Mesodermal cell (in vitro differentiated cells): ENCODE measurements around the gene ENPP1.
A peak's percentile ranks its signal among the peaks of the same experiment; 100 is the strongest.

ENCODE experiments used
- H3K27ac ChIP-seq: 2 replicates; pipeline ENCODE4 v1.7.0; 2013; ENCODE audit warnings: mild to moderate bottlenecking, low read depth, low read length, moderate library complexity; ENCODE audit not compliant: severe bottlenecking
- H3K36me3 ChIP-seq: 2 replicates; pipeline ENCODE4 v1.7.1; 2013; ENCODE audit warnings: mild to moderate bottlenecking, low read length, moderate library complexity; ENCODE audit not compliant: control insufficient read depth, insufficient read depth
- H3K4me1 ChIP-seq: one replicate; pipeline ENCODE4 v1.7.1; 2013; ENCODE audit warnings: mild to moderate bottlenecking, low read length; ENCODE audit not compliant: insufficient read depth, control insufficient read depth, poor library complexity, severe bottlenecking
- H3K4me3 ChIP-seq: 2 replicates; pipeline ENCODE4 v1.7.0; 2013; ENCODE audit warnings: low read length, control low read depth, mild to moderate bottlenecking; ENCODE audit not compliant: insufficient read depth, poor library complexity, severe bottlenecking; ENCODE audit errors: extremely low read depth
- H3K9me3 ChIP-seq: 2 replicates; pipeline ENCODE4 v1.7.1; 2013; ENCODE audit warnings: mild to moderate bottlenecking, low read length, moderate library complexity; ENCODE audit not compliant: control insufficient read depth
- WGBS, 2 experiments: methylation state at CpG; one replicate each; pipeline ENCODE4 v1.1.5; 2013; ENCODE audit warnings: missing lambda C conversion rate in 2 of 2; ENCODE audit not compliant: insufficient coverage in 2 of 2; 5-methylcytosine and 5-hydroxymethylcytosine counted together

The ENPP1 gene

GRCh38 chr6:131808460-131809269 is 845 bp downstream of the ENPP1 start:
- 0 to 7% methylated on average over 3 to 9 of the region's 12 CpGs for WGBS, 2 experiments
- no peaks in the 10 kb centered on the region for H3K36me3 ChIP-seq
- H3K9me3 ChIP-seq, result no peaks in the 10 kb centered on the region
- H3K4me3 ChIP-seq, result peak overlapping the region; percentile 58
- H3K27ac ChIP-seq, result no peak overlapping the region
- H3K4me1 ChIP-seq, result no peaks in the 10 kb centered on the region

GRCh38 chr6:131811500-131811899 is 3.7 kb downstream of the ENPP1 start:
- Histone ChIP-seq H3K4me1 (no peaks in the 10 kb centered on the region), H3K36me3 (no peaks in the 10 kb centered on the region), H3K4me3 (no peak overlapping the region), H3K9me3 (no peaks in the 10 kb centered on the region), H3K27ac (no peak overlapping the region)
- WGBS, 2 experiments, result 79 to 100% methylated on average over 2 to 3 of the region's 3 CpGs

GRCh38 chr6:131813991-131814390 is 6.2 kb downstream of the ENPP1 start:
- Histone ChIP-seq H3K4me1 (no peaks in the 10 kb centered on the region), H3K4me3 (no peak overlapping the region), H3K27ac (no peak overlapping the region), H3K9me3 (no peaks in the 10 kb centered on the region), H3K36me3 (no peaks in the 10 kb centered on the region)
- WGBS, 2 experiments, result 100% methylated on average over 1 of the region's 3 CpGs; no CpG with 5 or more reads in 1 of the 2 experiments

- no peaks in the 10 kb centered on the region for H3K4me1 ChIP-seq
- H3K36me3 ChIP-seq, result no peaks in the 10 kb centered on the region
- H3K4me3 ChIP-seq, result no peak overlapping the region
- H3K27ac ChIP-seq, result no peak overlapping the region
- no CpG with 5 or more reads among the region's 1 CpG for WGBS, 2 experiments
- no peaks in the 10 kb centered on the region for H3K9me3 ChIP-seq
Measured at GRCh38 chr6:131816869-131817268, 9.0 kb downstream of the ENPP1 start.

- Histone ChIP-seq H3K27ac (no peak overlapping the region), H3K9me3 (no peaks in the 10 kb centered on the region), H3K4me1 (no peaks in the 10 kb centered on the region), H3K4me3 (no peak overlapping the region), H3K36me3 (no peaks in the 10 kb centered on the region)
- 83 to 100% methylated on average over 2 to 3 of the region's 7 CpGs for WGBS, 2 experiments
Measured at GRCh38 chr6:131819572-131820124, 11.8 kb downstream of the ENPP1 start.

- Histone ChIP-seq H3K36me3 (no peaks in the 10 kb centered on the region), H3K4me3 (no peak overlapping the region), H3K9me3 (no peaks in the 10 kb centered on the region), H3K4me1 (no peaks in the 10 kb centered on the region), H3K27ac (no peak overlapping the region)
- WGBS, 2 experiments, result 91 to 100% methylated on average over 4 of the region's 6 CpGs
Measured at GRCh38 chr6:131821010-131821807, 13.4 kb downstream of the ENPP1 start.

GRCh38 chr6:131822119-131822518 is 14.3 kb downstream of the ENPP1 start:
- WGBS, 2 experiments, result no CpG with 5 or more reads among the region's 3 CpGs
- no peaks in the 10 kb centered on the region for H3K9me3 ChIP-seq

GRCh38 chr6:131823276-131823902 is 15.6 kb downstream of the ENPP1 start:
- Histone ChIP-seq H3K36me3 (no peaks in the 10 kb centered on the region), H3K9me3 (no peaks in the 10 kb centered on the region), H3K4me3 (no peak overlapping the region), H3K27ac (no peak overlapping the region), H3K4me1 (no peaks in the 10 kb centered on the region)
- 91 to 92% methylated on average over 3 of the region's 3 CpGs for WGBS, 2 experiments

More at GRCh38 chr6:131822119-131822518, 14.3 kb downstream of the ENPP1 start:
- Histone ChIP-seq H3K4me3 (no peak overlapping the region), H3K4me1 (no peaks in the 10 kb centered on the region), H3K36me3 (no peaks in the 10 kb centered on the region), H3K27ac (no peak overlapping the region)

- Histone ChIP-seq H3K4me3 (no peak overlapping the region), H3K9me3 (no peaks in the 10 kb centered on the region), H3K36me3 (no peaks in the 10 kb centered on the region), H3K27ac (no peak overlapping the region), H3K4me1 (no peaks in the 10 kb centered on the region)
- 100% methylated on average over 1 of the region's 1 CpG; no CpG with 5 or more reads in 1 of the 2 experiments for WGBS, 2 experiments
Measured at GRCh38 chr6:131825946-131826345, 18.1 kb downstream of the ENPP1 start.

- no peak overlapping the region for H3K27ac ChIP-seq
- H3K9me3 ChIP-seq, result no peaks in the 10 kb centered on the region
- WGBS, 2 experiments, result 92 to 94% methylated on average over 6 of the region's 7 CpGs
Measured at GRCh38 chr6:131828080-131828479, 20.3 kb downstream of the ENPP1 start.

More at GRCh38 chr6:131828080-131828479, 20.3 kb downstream of the ENPP1 start:
- no peaks in the 10 kb centered on the region for H3K4me1 ChIP-seq
- H3K4me3 ChIP-seq, result no peak overlapping the region
- no peaks in the 10 kb centered on the region for H3K36me3 ChIP-seq
